Ecto neural progenitor cell (in vitro differentiated cells): ENCODE data around the gene HOXD13.

Experiments
- DNase-seq: peaks from one replicate; pipeline ENCODE4 v3.0.0-alpha.2; 2018; ENCODE audit warnings: low spot score

The HOXD13 gene

GRCh38 chr2:176081376-176081836, 11.1 kb upstream of the HOXD13 start:
- no peak for DNase-seq

- peak; percentile 73 for DNase-seq
These were observed 10.5 kb upstream of the HOXD13 start for GRCh38 chr2:176081837-176082524.

DNA sequence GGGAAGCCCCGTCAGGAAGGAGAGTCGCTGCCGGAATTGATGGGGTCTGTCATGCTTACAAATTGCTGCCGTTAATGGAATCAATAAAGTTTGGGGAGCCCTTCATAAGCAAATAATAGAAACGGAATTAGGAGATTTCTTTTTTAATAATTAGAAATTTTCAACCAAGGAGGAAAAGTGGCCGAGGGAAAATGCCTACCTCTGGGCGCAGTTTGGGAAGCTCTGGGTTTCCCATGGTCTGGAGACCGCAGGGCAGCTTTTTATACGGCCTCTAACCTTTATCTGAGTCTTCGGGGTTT, 10.0 kb upstream of the HOXD13 start:
- DNase-seq, result no peak

GRCh38 chr2:176082824-176083751, 9.4 kb upstream of the HOXD13 start:
- DNase-seq, result peak; percentile 63

- DNase-seq, result no peak
These were observed 8.7 kb upstream of the HOXD13 start, which contains the start of gene EVX2 for GRCh38 chr2:176083796-176084261. Gene EVX2 (minus strand): TSS chr2:176083962. CDS start chr2:176083776, 186 bp downstream.

- peak; percentile 40 for DNase-seq
These were observed 7.9 kb upstream of the HOXD13 start for GRCh38 chr2:176084611-176085119.

- peak; percentile 54 for DNase-seq
These were observed 7.3 kb upstream of the HOXD13 start for GRCh38 chr2:176085120-176085788.

GRCh38 chr2:176085861-176086771, 6.4 kb upstream of the HOXD13 start:
- peak; percentile 83 for DNase-seq

GRCh38 chr2:176087330-176088047, 5.0 kb upstream of the HOXD13 start:
- peak; percentile 38 for DNase-seq

DNA sequence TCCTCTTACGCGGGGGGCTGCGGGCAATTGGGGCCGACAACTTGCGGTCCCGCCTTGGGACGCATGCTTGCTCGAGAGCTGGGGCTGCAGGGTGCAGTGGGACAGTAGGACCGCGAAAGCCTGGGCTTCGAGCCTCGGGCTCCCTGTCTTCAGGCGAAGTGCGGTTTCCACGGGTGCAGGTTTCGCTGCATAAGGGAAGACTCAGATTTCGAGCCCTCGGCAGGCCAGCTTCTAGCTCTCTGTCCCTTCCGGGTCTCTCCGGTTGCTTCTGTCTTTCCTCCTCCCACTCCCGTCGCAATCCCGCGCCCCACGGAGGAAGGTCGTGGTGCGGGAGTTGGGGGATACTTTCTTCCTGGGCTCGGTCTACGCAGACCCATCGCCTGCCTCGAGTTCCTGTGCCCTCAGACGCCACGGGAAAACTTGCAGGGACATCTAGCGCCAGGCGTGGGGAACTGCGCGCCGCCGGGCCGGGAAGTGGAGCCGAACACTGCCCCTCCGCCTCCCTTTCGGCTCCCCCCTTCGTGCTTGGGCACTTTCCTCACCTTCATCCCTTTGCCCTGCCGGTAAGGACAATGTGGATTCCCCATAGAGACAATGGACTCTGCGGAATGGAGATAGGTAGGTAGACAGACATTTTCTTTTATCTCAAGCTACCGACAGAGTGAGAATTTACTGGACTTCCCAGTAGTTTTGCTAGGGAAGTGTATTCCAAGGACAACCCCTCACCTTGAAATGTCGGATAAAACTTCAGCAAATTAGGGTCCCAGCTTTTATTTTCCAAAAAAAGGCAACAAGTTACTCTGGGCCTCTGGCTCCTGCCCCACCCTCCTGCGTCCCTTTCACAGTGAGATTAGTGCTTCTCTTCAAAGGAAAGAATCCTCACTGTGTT, 4.2 kb upstream of the HOXD13 start:
- DNase-seq, result peak; percentile 83

GRCh38 chr2:176088937-176089842, 3.3 kb upstream of the HOXD13 start:
- no peak for DNase-seq

- DNase-seq, result no peak
These were observed 2.6 kb upstream of the HOXD13 start for GRCh38 chr2:176089843-176090395.

DNA sequence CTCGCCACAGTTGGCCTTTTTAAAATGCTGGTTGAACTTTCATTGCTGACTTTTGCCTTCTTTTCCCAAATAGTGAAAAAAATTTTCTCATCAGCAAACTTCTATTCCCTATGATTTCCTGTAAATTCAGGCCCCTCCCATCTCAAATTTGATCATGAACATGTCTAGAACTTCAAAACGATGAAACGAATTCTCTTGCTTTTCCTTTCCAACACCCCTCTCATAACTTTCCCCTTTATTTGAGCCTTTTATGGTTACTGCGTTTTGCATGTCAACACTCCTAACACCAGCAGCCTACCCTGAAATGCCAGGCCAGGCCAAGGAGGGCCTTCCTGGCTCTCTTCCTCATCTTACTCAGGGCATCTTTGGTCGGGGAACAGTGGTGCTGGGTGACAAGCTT, 1.7 kb upstream of the HOXD13 start:
- DNase-seq, result no peak

- DNase-seq, result no peak
These were observed 927 bp upstream of the HOXD13 start for GRCh38 chr2:176091329-176092258.

DNA sequence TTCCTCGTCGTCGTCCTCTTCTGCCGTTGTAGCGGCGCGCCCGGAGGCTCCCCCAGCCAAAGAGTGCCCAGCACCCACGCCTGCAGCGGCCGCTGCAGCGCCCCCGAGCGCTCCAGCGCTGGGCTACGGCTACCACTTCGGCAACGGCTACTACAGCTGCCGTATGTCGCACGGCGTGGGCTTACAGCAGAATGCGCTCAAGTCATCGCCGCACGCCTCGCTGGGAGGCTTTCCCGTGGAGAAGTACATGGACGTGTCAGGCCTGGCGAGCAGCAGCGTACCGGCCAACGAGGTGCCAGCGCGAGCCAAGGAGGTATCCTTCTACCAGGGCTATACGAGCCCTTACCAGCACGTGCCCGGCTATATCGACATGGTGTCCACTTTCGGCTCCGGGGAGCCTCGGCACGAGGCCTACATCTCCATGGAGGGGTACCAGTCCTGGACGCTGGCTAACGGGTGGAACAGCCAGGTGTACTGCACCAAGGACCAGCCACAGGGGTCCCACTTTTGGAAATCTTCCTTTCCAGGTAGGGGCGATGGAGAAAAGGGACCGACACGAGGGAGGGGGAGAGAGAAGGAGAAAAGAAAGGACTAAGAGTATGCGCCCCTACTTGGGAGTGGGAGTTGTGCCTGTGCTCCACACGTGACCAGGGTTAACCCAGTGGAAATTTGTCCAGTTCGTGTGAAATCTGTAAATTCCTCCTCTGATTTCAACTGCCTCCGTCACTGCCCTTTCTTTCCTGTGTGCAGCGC, 800 bp downstream of the HOXD13 start:
- DNase-seq, result no peak

DNA sequence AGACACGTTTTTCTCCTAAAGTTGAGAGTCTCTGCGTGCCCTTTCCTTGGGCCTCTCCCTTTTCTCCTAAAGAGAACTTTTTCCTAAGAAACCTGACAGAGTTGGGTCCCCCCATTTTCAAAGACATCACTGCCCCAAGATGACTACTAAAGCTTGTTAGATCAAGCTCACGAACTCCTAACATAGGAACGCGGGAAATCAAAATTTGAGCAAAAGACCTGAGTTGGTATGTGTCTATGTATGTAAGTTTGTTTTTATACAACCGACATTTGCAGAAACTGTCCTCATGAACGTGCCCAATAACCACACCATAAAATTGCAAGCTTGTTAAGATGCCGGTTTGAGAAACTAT, 1.4 kb downstream of the HOXD13 start:
- DNase-seq, result no peak
